ENCODE measurements around the gene GLI3.

GRCh38 chr7:42210333-42210732, 26.7 kb downstream of the GLI3 start:
- TF ChIP-seq EZH2 (IDR thresholded peaks at IDR 0.05; ENCODE audit: low read depth) (no peak), CTCF (conservative IDR thresholded peaks at IDR 0.05) (no peak)
